H9 (cell line): ENCODE measurements around the gene SMAD3. TPM values are rescaled to one million over a fixed set of nuclear protein-coding genes. Genes with fewer than 3 reads are reported as not detected.

Experiments
- DNase-seq: peaks from one replicate; pipeline ENCODE4 v3.0.0-alpha.2; 2017
- H2AFZ ChIP-seq: one replicate; pipeline ENCODE4 v1.6.1; 2013; ENCODE audit warnings: mild to moderate bottlenecking, low read length, control low read depth, moderate library complexity
- H2AK5ac ChIP-seq: 2 replicates; pipeline ENCODE4 v1.6.1; 2013; ENCODE audit warnings: low read length, control low read depth, mixed read lengths; ENCODE audit not compliant: insufficient read length
- H2BK120ac ChIP-seq: one replicate; pipeline ENCODE4 v1.6.1; 2013; ENCODE audit warnings: low read depth, mild to moderate bottlenecking, low read length, control low read depth, inconsistent platforms; ENCODE audit not compliant: poor library complexity, severe bottlenecking
- H2BK12ac ChIP-seq: 2 replicates; pipeline ENCODE4 v1.6.1; 2013; ENCODE audit warnings: low read length, control low read depth, mixed read lengths, low read depth; ENCODE audit not compliant: insufficient read length
- H2BK15ac ChIP-seq: 2 replicates; pipeline ENCODE4 v1.6.1; 2013; ENCODE audit warnings: low read depth, low read length, control low read depth
- H2BK20ac ChIP-seq: one replicate; pipeline ENCODE4 v1.6.1; 2013; ENCODE audit warnings: low read depth, mild to moderate bottlenecking, low read length, control low read depth, inconsistent platforms; ENCODE audit not compliant: poor library complexity, severe bottlenecking
- H2BK5ac ChIP-seq: 2 replicates; pipeline ENCODE4 v1.6.1; 2013; ENCODE audit warnings: low read length, control low read depth, mixed read lengths; ENCODE audit not compliant: insufficient read length
- H3K14ac ChIP-seq: 2 replicates; pipeline ENCODE4 v1.6.1; 2013; ENCODE audit warnings: low read length, control low read depth; ENCODE audit not compliant: insufficient read depth
- H3K18ac ChIP-seq: 2 replicates; pipeline ENCODE4 v1.6.1; 2013; ENCODE audit warnings: low read depth, mild to moderate bottlenecking, mixed read lengths, low read length, control low read depth; ENCODE audit not compliant: insufficient read length
- H3K23ac ChIP-seq: 2 replicates; pipeline ENCODE4 v1.6.1; 2013; ENCODE audit warnings: low read length, control low read depth, mixed read lengths, low read depth; ENCODE audit not compliant: insufficient read length
- H3K23me2 ChIP-seq: 2 replicates; pipeline ENCODE4 v1.6.1; 2013; ENCODE audit warnings: low read depth, mild to moderate bottlenecking, mixed read lengths, low read length, control low read depth; ENCODE audit not compliant: insufficient read length, poor library complexity, severe bottlenecking
- H3K27ac ChIP-seq: 2 replicates; pipeline ENCODE4 v1.5.1; 2013; ENCODE audit warnings: low read length, control low read depth, mixed read lengths, low read depth; ENCODE audit not compliant: insufficient read length
- H3K27me3 ChIP-seq: 2 replicates; pipeline ENCODE4 v1.6.1; 2013; ENCODE audit warnings: low read length, control low read depth, inconsistent platforms; ENCODE audit not compliant: insufficient read depth
- H3K4ac ChIP-seq: 2 replicates; pipeline ENCODE4 v1.6.1; 2013; ENCODE audit warnings: low read depth, mild to moderate bottlenecking, control low read depth, inconsistent platforms, low read length, moderate library complexity
- H3K4me1 ChIP-seq: 2 replicates; pipeline ENCODE4 v1.6.1; 2013; ENCODE audit warnings: low read length, control low read depth, inconsistent platforms; ENCODE audit not compliant: insufficient read depth
- H3K4me2 ChIP-seq: 2 replicates; pipeline ENCODE4 v1.6.1; 2013; ENCODE audit warnings: low read length, control low read depth, mixed read lengths; ENCODE audit not compliant: insufficient read length, insufficient read depth
- H3K56ac ChIP-seq: 2 replicates; pipeline ENCODE4 v1.6.1; 2013; ENCODE audit warnings: low read depth, mild to moderate bottlenecking, mixed read lengths, low read length, control low read depth; ENCODE audit not compliant: insufficient read length
- H3K79me1 ChIP-seq: 2 replicates; pipeline ENCODE4 v1.6.1; 2013; ENCODE audit warnings: low read depth, mild to moderate bottlenecking, moderate library complexity, low read length, control low read depth, inconsistent platforms; ENCODE audit not compliant: insufficient read depth, poor library complexity, severe bottlenecking
- H3K79me2 ChIP-seq: 2 replicates; pipeline ENCODE4 v1.6.1; 2013; ENCODE audit warnings: low read length, control low read depth, inconsistent platforms; ENCODE audit not compliant: insufficient read depth
- H3K9ac ChIP-seq: 2 replicates; pipeline ENCODE4 v1.6.1; 2013; ENCODE audit warnings: low read length, control low read depth, mixed read lengths; ENCODE audit not compliant: insufficient read length; ENCODE audit errors: extremely low read depth
- H3K9me3 ChIP-seq: one replicate; pipeline ENCODE4 v1.6.1; 2013; ENCODE audit warnings: low read depth, low read length, inconsistent platforms; ENCODE audit not compliant: control insufficient read depth
- H3T11ph ChIP-seq: one replicate; pipeline ENCODE4 v1.6.1; 2013; ENCODE audit warnings: mild to moderate bottlenecking, low read length, control low read depth, inconsistent platforms
- H4K20me1 ChIP-seq: one replicate; pipeline ENCODE4 v1.6.1; 2013; ENCODE audit not compliant: control insufficient read depth, insufficient read length, insufficient read depth
- H4K5ac ChIP-seq: 2 replicates; pipeline ENCODE4 v1.6.1; 2013; ENCODE audit warnings: low read depth, mild to moderate bottlenecking, mixed read lengths, low read length, control low read depth; ENCODE audit not compliant: insufficient read length
- H4K8ac ChIP-seq: replicated peaks from 2 replicates; pipeline ENCODE4 v1.6.1; 2013; ENCODE audit warnings: low read length, control low read depth, mixed read lengths, low read depth; ENCODE audit not compliant: insufficient read length
- H4K91ac ChIP-seq: 2 replicates; pipeline ENCODE4 v1.6.1; 2013; ENCODE audit warnings: low read depth, mild to moderate bottlenecking, moderate library complexity, mixed read lengths, low read length, control low read depth; ENCODE audit not compliant: insufficient read length
- H3K27ac Mint-ChIP-seq, 3 experiments: 2 replicates in 2 of 3; 3 replicates in 1 of 3; pipeline ENCODE4 v1.8.0; 2020 to 2021; ENCODE audit warnings: mixed read lengths in 3 of 3, mild to moderate bottlenecking in 1 of 3, moderate library complexity in 1 of 3
- H3K27me3 Mint-ChIP-seq: 2 replicates; pipeline ENCODE4 v1.8.0; 2021; ENCODE audit warnings: low read depth, mild to moderate bottlenecking, moderate library complexity, mixed read lengths
- H3K36me3 Mint-ChIP-seq, 3 experiments: 2 replicates in 2 of 3; 3 replicates in 1 of 3; pipeline ENCODE4 v1.8.0; 2020 to 2021; ENCODE audit warnings: low read depth in 3 of 3, mixed read lengths in 3 of 3; ENCODE audit not compliant: insufficient read depth in 1 of 3
- H3K4me1 Mint-ChIP-seq, 2 experiments: 2 replicates each; pipeline ENCODE4 v1.8.0; 2020; ENCODE audit warnings: mixed read lengths in 2 of 2
- H3K4me3 Mint-ChIP-seq, 2 experiments: 2 replicates in 1 of 2; 3 replicates in 1 of 2; pipeline ENCODE4 v1.8.0; 2020 to 2021; ENCODE audit warnings: mild to moderate bottlenecking in 2 of 2, mixed read lengths in 2 of 2, moderate library complexity in 1 of 2
- H3K9me3 Mint-ChIP-seq, 2 experiments: 2 replicates in 1 of 2; 3 replicates in 1 of 2; pipeline ENCODE4 v1.8.0; 2020; ENCODE audit warnings: mild to moderate bottlenecking in 2 of 2, mixed read lengths in 2 of 2, moderate library complexity in 1 of 2
- CTCF ChIP-seq: fragments of 200-600 bp; sonication (generic); conservative IDR thresholded peaks from 3 replicates; pipeline ENCODE4 v1.8.0; 2021; ENCODE audit warnings: antibody characterized with exemption, mild to moderate bottlenecking
- WGBS: extraction: QIAGEN DNeasy Blood & Tissue Kit; methylation state at CpG from one replicate; pipeline ENCODE4 v1.1.7; 2013; ENCODE audit warnings: missing lambda C conversion rate, low lambda C conversion rate, mixed read lengths; ENCODE audit not compliant: insufficient read length; ENCODE audit errors: extremely low coverage; 5-methylcytosine and 5-hydroxymethylcytosine counted together
- total RNA-seq: library from RNA; stranded (reverse); gene quantifications from 2 replicates; pipeline ENCODE4 v1.2.1, GENCODE V29; 2021

Gene SMAD3
- total RNA-seq, 1 experiment from 2014 or later: 26.7 TPM

- no peak for TF ChIP-seq CTCF
- no peak overlapping the region for H2AFZ ChIP-seq
- H2AK5ac ChIP-seq: no peak overlapping the region
- no peaks in the 10 kb centered on the region for H3K79me2 ChIP-seq
- H3K14ac ChIP-seq: no peak overlapping the region
- Mint-ChIP-seq H3K4me1 (peaks cover 81 to 83% of the 10 kb centered on the region in 2 experiments), H3K36me3 (no peaks in the 10 kb centered on the region), H3K27ac (peak overlapping the region in 1 of 3 experiments; percentile 14; a peak in 1 of 7 replicates), H3K4me3 (no peak overlapping the region), H3K9me3 (no peaks in the 10 kb centered on the region), H3K27me3 (no peaks in the 10 kb centered on the region)
- H3K27me3 ChIP-seq: no peaks in the 10 kb centered on the region
- H2BK12ac ChIP-seq: no peak overlapping the region
- no CpG with 5 or more reads among the region's 6 CpGs for WGBS
- no peak overlapping the region for H3K23ac ChIP-seq
- H2BK120ac ChIP-seq: no peak overlapping the region
- no peak overlapping the region for H4K5ac ChIP-seq
- no peak overlapping the region for H2BK15ac ChIP-seq
- H3K4me1 ChIP-seq: peaks cover 38% of the 10 kb centered on the region; the same call in 1 of the 2 replicates
- H3K18ac ChIP-seq: no peak overlapping the region
- no peak overlapping the region for H3K56ac ChIP-seq
- H3K4ac ChIP-seq: no peak overlapping the region
- no peaks in the 10 kb centered on the region for H3K79me1 ChIP-seq
- no peak overlapping the region for H4K8ac ChIP-seq
- H2BK20ac ChIP-seq: no peak overlapping the region
- no peaks in the 10 kb centered on the region for H3K9me3 ChIP-seq
- H4K91ac ChIP-seq: no peak overlapping the region
- DNase-seq: no peak
- no peak overlapping the region for H3K4me2 ChIP-seq
- no peaks in the 10 kb centered on the region for H4K20me1 ChIP-seq
- H3K23me2 ChIP-seq: no peaks in the 10 kb centered on the region
- H3T11ph ChIP-seq: no peak overlapping the region
- H2BK5ac ChIP-seq: no peak overlapping the region
- no peak overlapping the region for H3K27ac ChIP-seq
- no peak overlapping the region for H3K9ac ChIP-seq
Observed at GRCh38 chr15:67148196-67148701, 82.8 kb downstream of the SMAD3 start.
